K562 (cell line): ENCODE results near the gene DOK7. TPM values are rescaled to one million over a fixed set of nuclear protein-coding genes. Genes with fewer than 3 reads are reported as not detected.

Experiments used
- ATAC-seq: fragments of 200-7000 bp; cut with Tn5 transposase; 3 replicates; pipeline ENCODE4 v1.9.1; 2020; ENCODE audit warnings: moderate library complexity
- BruUV-seq: library from RNA; stranded (reverse); fragments of 400-500 nt; replicated peaks from 2 replicates; lab custom pipeline; 2021; lab: Mats Ljungman, UMichigan
- CTCF ChIA-PET: fragments of 300-600 bp; formaldehyde crosslinking; extraction: SDS; loops from one replicate; lab custom pipeline; 2021; ENCODE audit warnings: low intra/inter-chr PET ratio; lab: Yijun Ruan, JAX
- POLR2A ChIA-PET: fragments of 300-600, 350-650 bp; sonication (Branson Sonifier 250); formaldehyde crosslinking; extraction: SDS; loops from one replicate; lab custom pipeline; 2021; ENCODE audit warnings: antibody characterized with exemption, inconsistent platforms; lab: Yijun Ruan, JAX
- DNase-seq, 4 experiments: peaks; one replicate each; pipeline versions ENCODE4 v3.0.0 to v3.0.0-alpha.2; 2011 to 2018; ENCODE audit warnings: low spot score in 3 of 4, mixed read lengths in 3 of 4; ENCODE audit errors: extremely low read depth in 1 of 4
- FAIRE-seq: peaks from 2 replicates; lab custom pipeline; 2011; peaks lifted over from hg19 to GRCh38; lab: Jason Lieb, UNC
- H2AFZ ChIP-seq: 2 replicates; pipeline ENCODE4 v1.6.0; 2011; ENCODE audit warnings: low read depth, low read length, control low read depth, inconsistent platforms
- H3K27ac ChIP-seq: fragments of 200-600 bp; 3 replicates; pipeline ENCODE4 v1.8.0; 2011; ENCODE audit warnings: low read depth, mild to moderate bottlenecking, control low read depth, inconsistent platforms, low read length, moderate library complexity, mixed read lengths; ENCODE audit errors: extremely low read depth
- H3K27me3 ChIP-seq, 2 experiments: fragments of 300-600 bp in 1 of 2; 2 replicates in 1 of 2; 3 replicates in 1 of 2; pipeline versions ENCODE4 v1.6.0 to v1.8.0; 2011; ENCODE audit warnings: inconsistent platforms in 2 of 2, low read length in 2 of 2, mild to moderate bottlenecking in 1 of 2, mixed read lengths in 1 of 2, moderate library complexity in 1 of 2; ENCODE audit not compliant: control insufficient read depth in 2 of 2, insufficient read depth in 2 of 2
- H3K36me3 ChIP-seq: fragments of 300-600 bp; 3 replicates; pipeline ENCODE4 v1.8.0; 2011; ENCODE audit warnings: mild to moderate bottlenecking, low read length, inconsistent platforms; ENCODE audit not compliant: control insufficient read depth, insufficient read depth
- H3K4me1 ChIP-seq, 2 experiments: fragments of 200-600 bp in 1 of 2; replicated peaks in 1 of 2; 2 replicates in 1 of 2; 3 replicates in 1 of 2; pipeline versions ENCODE4 v1.5.1 to v1.8.0; 2011; ENCODE audit warnings: inconsistent platforms in 2 of 2, low read length in 2 of 2, mild to moderate bottlenecking in 1 of 2, mixed read lengths in 1 of 2, moderate library complexity in 1 of 2; ENCODE audit not compliant: control insufficient read depth in 2 of 2, insufficient read depth in 2 of 2
- H3K4me2 ChIP-seq: 2 replicates; pipeline ENCODE4 v1.6.1; 2011; ENCODE audit warnings: low read length, control low read depth, inconsistent platforms, mixed read lengths; ENCODE audit not compliant: insufficient read depth
- H3K4me3 ChIP-seq: fragments of 200-600 bp; sonication (generic), shearing (Covaris generic); 2 replicates; pipeline ENCODE4 v1.5.1; 2016; ENCODE audit warnings: control low read depth, inconsistent platforms
- H3K79me2 ChIP-seq: fragments of 200-600 bp; 3 replicates; pipeline ENCODE4 v1.8.0; 2011; ENCODE audit warnings: low read length, inconsistent platforms; ENCODE audit not compliant: control insufficient read depth, insufficient read depth
- H3K9ac ChIP-seq, 2 experiments: 2 replicates each; pipeline versions ENCODE4 v1.6.0 to v1.6.1; 2011; ENCODE audit warnings: low read depth in 2 of 2, low read length in 2 of 2, control low read depth in 1 of 2, inconsistent platforms in 1 of 2, mild to moderate bottlenecking in 1 of 2, mixed read lengths in 1 of 2; ENCODE audit not compliant: insufficient read depth in 1 of 2
- H3K9me1 ChIP-seq: one replicate; pipeline ENCODE4 v1.6.0; 2011; ENCODE audit warnings: inconsistent platforms, mild to moderate bottlenecking, low read length, moderate library complexity; ENCODE audit not compliant: control insufficient read depth, insufficient read depth
- H3K9me3 ChIP-seq: replicated peaks from 2 replicates; pipeline ENCODE4 v1.5.1; 2011; ENCODE audit warnings: low read depth, low read length, inconsistent platforms; ENCODE audit not compliant: control insufficient read depth, insufficient read depth
- H4K20me1 ChIP-seq: replicated peaks from 2 replicates; pipeline ENCODE4 v1.6.1; 2011; ENCODE audit warnings: low read length, inconsistent platforms, mixed read lengths; ENCODE audit not compliant: control insufficient read depth, insufficient read depth
- OTX1 ChIP-seq: fragments of 450-650 bp; formaldehyde crosslinking; IDR thresholded peaks from 2 replicates; pipeline ENCODE4 v1.4.0; 2022; ENCODE audit warnings: mild to moderate bottlenecking
- RBFOX2 ChIP-seq: fragments of 200-400 bp; formaldehyde crosslinking; IDR thresholded peaks from 2 replicates; pipeline ENCODE4 v1.6.1; 2017; ENCODE audit warnings: low read depth, mild to moderate bottlenecking, low read length, moderate library complexity
- RNF2 ChIP-seq: sonication (generic); IDR thresholded peaks from 2 replicates; pipeline ENCODE4 v1.6.1; 2016
- SIRT6 ChIP-seq: IDR thresholded peaks from one replicate; pipeline ENCODE4 v1.6.1; 2012; ENCODE audit warnings: low read depth, mild to moderate bottlenecking, control low read depth, inconsistent platforms, low read length, moderate library complexity
- TSC22D4 ChIP-seq: fragments of 450-650 bp; IDR thresholded peaks from 2 replicates; pipeline ENCODE4 v1.6.1; 2016; ENCODE audit warnings: missing genetic modification characterization, missing biosample characterization, control low read depth
- ZNF584 ChIP-seq: fragments of 200-800 bp; sonication (Bioruptor generic); IDR thresholded peaks from 2 replicates; pipeline ENCODE4 v1.6.1; 2016; ENCODE audit warnings: low read depth, mild to moderate bottlenecking, missing genetic modification characterization, missing compliant biosample characterization
- WGBS: fragments of 100-300 bp; shearing (Covaris generic); methylation state at CpG from one replicate; pipeline ENCODE4 v1.1.6; 2016; ENCODE audit warnings: low coverage, mixed read lengths; ENCODE audit not compliant: insufficient coverage; ENCODE audit errors: missing lambda C conversion rate; 5-methylcytosine and 5-hydroxymethylcytosine counted together
- in situ Hi-C: fragments of 300-500 bp; cut with MboI; formaldehyde crosslinking; loops from 4 replicates; pipeline ENCODE4 v1.15.0; 2018; ENCODE audit warnings: inconsistent platforms, mixed read lengths
- intact Hi-C: fragments of 100-400 bp; cut with micrococcal nuclease; formaldehyde crosslinking; loops from 2 replicates; pipeline ENCODE4 v1.14.2; 2022
- polyA plus RNA-seq, 8 experiments: library from polyadenylated mRNA; depleted of rRNA in 4 of 8; stranded (reverse) in 5 of 8; unstranded in 3 of 8; fragments of >200 nt; fragmentation: Nextera tagmentation in 2 of 8; fragmentation: Illumina TruSeq in 1 of 8; extraction: Ambion mirVana in 2 of 8; extraction: Trizol in 1 of 8; gene quantifications; 2 replicates each; pipeline versions ENCODE4 v1.2.1 to v1.2.3, GENCODE V29; 2011 to 2014; ENCODE audit warnings: inconsistent platforms in 1 of 8, missing spikeins in 1 of 8
- total RNA-seq, 7 experiments: library from RNA; depleted of rRNA in 6 of 7; stranded (reverse); fragments of >200 nt in 6 of 7; fragmentation: Illumina TruSeq in 2 of 7; extraction: Trizol in 2 of 7; gene quantifications; 2 replicates each; pipeline versions ENCODE4 v1.2.1 to v1.2.3, GENCODE V29; 2011 to 2021; ENCODE audit warnings: low replicate concordance in 1 of 7
- TF ChIP-seq, protein P1 (sequence below): fragments of 250-450 bp; sonication (Bioruptor Pico); IDR thresholded peaks from 2 replicates; pipeline ENCODE4 v1.4.0; 2020; ENCODE audit warnings: borderline replicate concordance
- TF ChIP-seq, protein P2 (sequence below): fragments of 450-650 bp; IDR thresholded peaks from 2 replicates; pipeline ENCODE4 v1.6.1; 2018; ENCODE audit warnings: mild to moderate bottlenecking, low read depth; ENCODE audit not compliant: partially characterized antibody

The DOK7 gene
- total and polyA plus RNA-seq, 9 of the 15 experiments (the other 6 are each of a cell fraction or from before 2014, with no cell fraction given): not detected

DNA sequence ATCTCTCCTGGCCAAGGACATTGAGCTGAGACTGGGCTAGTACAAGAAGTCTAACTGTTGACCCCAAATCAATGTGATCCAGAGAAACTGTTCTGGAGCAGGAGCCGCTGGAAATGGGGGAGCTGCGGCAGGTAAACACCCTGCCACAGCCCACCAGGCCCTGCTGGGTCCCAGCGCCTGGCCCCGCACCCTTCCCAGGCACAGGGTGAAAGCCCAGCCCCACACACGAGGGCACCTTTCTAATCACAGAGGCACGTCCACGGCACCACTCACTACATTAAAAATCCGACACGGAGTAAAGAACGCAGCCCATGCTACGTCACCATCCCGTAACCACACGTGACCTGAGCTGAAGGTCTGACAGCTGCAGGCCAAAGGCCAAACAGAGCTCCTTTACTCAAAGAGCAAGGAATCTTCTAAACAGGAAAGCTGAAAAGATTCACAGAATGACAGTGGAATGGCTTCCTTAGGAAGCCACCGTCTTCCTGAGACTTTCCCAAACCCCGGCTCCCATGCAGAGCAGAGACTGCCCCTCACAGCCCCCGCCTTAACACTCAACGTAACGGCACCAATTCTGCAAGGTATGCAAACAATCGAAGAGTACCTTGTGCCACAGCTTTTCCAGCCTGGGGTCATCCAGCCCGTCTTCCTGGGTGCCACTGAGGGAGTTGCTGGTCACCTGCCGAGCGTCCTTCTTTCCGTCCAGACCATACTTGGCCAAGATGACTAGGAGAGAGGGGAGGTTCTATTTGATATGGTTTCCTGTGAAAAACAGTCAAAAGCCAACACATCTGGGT is 56.6 kb downstream of the DOK7 start:
- no peaks in the 10 kb centered on the region; the same call in 1 of the 2 replicates for H4K20me1 ChIP-seq
- intact Hi-C loops (no loop called here), in situ Hi-C loops (no loop called here)
- H3K79me2 ChIP-seq: no peaks in the 10 kb centered on the region
- TF ChIP-seq TSC22D4 (tag) (no peak), SIRT6 (no peak)
- no peaks in the 10 kb centered on the region for H3K27me3 ChIP-seq
- no peak for ATAC-seq
- H3K9me1 ChIP-seq: no peaks in the 10 kb centered on the region
- no peak overlapping the region for H2AFZ ChIP-seq
- peaks cover 0 to 24% of the 10 kb centered on the region in 2 experiments; a peak in 2 of 5 replicates for H3K4me1 ChIP-seq
- no TSS peak for BruUV-seq
- H3K4me2 ChIP-seq: no peak overlapping the region
- no peak for DNase-seq
- no peak overlapping the region for H3K27ac ChIP-seq
- peaks cover 91% of the 10 kb centered on the region; the same call in 2 of the 3 replicates for H3K36me3 ChIP-seq
- CTCF ChIA-PET: no interaction called here
- H3K9ac ChIP-seq: no peak overlapping the region
- H3K4me3 ChIP-seq: no peak overlapping the region
- POLR2A ChIA-PET: interaction anchor here (0.6 to 2.2 kb wide), 3 partner anchors 10 to 1431 kb away, joined by 3 to 9 read pairs (median 3); no protein-coding TSS in a partner anchor
- no peak for FAIRE-seq
- H3K9me3 ChIP-seq: no peaks in the 10 kb centered on the region
- WGBS: 88% methylated on average over 20 of the region's 23 CpGs

DNA sequence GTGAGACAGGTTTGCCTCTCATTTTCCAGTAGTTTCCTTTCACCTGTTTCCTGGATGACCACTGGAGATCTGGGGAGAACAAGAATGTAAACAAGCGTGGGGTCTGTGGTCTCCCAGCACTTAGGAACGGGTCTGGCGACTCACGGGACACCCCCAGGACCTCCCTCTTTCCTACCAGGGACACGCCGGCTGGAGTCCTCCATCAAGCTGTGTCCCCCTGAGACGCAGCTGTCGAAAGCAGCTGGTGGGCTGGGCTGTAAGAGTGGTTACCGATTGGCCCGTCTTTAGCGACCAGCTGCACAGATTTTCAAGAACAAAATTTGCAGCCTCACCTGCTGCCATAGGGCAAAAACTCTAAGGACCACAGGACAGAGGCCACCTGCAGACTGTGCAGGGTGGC is 57.2 kb downstream of the DOK7 start:
- Histone ChIP-seq H3K79me2 (no peaks in the 10 kb centered on the region), H3K4me1 (peaks cover 0 to 20% of the 10 kb centered on the region in 2 experiments; a peak in 2 of 5 replicates), H2AFZ (no peak overlapping the region), H3K4me3 (no peak overlapping the region), H3K4me2 (no peak overlapping the region), H3K36me3 (peaks cover 93% of the 10 kb centered on the region; the same call in 2 of the 3 replicates), H4K20me1 (no peaks in the 10 kb centered on the region), H3K27me3 (no peaks in the 10 kb centered on the region), H3K9me3 (no peaks in the 10 kb centered on the region), H3K27ac (no peak overlapping the region), H3K9ac (no peak overlapping the region)
- FAIRE-seq: no peak
- WGBS: 92% methylated on average over 8 of the region's 11 CpGs
- no peak for ATAC-seq
- ChIA-PET POLR2A (interaction anchor here (0.6 to 2.2 kb wide), 2 partner anchors 12 to 15 kb away, joined by 3 to 9 read pairs; no protein-coding TSS in a partner anchor), CTCF (no interaction called here)
- no peak for DNase-seq
- BruUV-seq: no TSS peak
- intact Hi-C loops: no loop called here
- TF ChIP-seq RBFOX2 (0 out of 2 replicates have a peak, but pooled peaks have one; percentile 4), RNF2 (no peak), OTX1 (CRISPR knock-in tag) (no peak), ZNF584 (CRISPR knock-in tag) (no peak)
- TF ChIP-seq, protein P1, sequence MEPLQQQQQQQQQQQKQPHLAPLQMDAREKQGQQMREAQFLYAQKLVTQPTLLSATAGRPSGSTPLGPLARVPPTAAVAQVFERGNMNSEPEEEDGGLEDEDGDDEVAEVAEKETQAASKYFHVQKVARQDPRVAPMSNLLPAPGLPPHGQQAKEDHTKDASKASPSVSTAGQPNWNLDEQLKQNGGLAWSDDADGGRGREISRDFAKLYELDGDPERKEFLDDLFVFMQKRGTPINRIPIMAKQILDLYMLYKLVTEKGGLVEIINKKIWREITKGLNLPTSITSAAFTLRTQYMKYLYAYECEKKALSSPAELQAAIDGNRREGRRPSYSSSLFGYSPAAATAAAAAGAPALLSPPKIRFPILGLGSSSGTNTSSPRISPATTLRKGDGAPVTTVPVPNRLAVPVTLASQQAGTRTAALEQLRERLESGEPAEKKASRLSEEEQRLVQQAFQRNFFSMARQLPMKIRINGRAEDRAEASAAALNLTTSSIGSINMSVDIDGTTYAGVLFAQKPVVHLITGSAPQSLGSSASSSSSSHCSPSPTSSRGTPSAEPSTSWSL (CRISPR knock-in tag): no peak
- TF ChIP-seq, protein P2, sequence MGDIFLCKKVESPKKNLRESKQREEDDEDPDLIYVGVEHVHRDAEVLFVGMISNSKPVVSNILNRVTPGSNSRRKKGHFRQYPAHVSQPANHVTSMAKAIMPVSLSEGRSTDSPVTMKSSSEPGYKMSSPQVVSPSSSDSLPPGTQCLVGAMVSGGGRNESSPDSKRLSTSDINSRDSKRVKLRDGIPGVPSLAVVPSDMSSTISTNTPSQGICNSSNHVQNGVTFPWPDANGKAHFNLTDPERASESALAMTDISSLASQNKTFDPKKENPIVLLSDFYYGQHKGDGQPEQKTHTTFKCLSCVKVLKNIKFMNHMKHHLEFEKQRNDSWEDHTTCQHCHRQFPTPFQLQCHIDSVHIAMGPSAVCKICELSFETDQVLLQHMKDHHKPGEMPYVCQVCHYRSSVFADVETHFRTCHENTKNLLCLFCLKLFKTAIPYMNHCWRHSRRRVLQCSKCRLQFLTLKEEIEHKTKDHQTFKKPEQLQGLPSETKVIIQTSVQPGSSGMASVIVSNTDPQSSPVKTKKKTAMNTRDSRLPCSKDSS: no peak
- TF ChIP-seq, all 486 proteins: peak for 1
- H3K9me1 ChIP-seq: no peaks in the 10 kb centered on the region
- in situ Hi-C loops: no loop called here
